B cell (primary cell): ENCODE measurements around the gene CAPN5. TPM values are rescaled to one million over a fixed set of nuclear protein-coding genes. Genes with fewer than 3 reads are reported as not detected.

Experiments
- ATAC-seq: fragments of 200-7000 bp; cut with Tn5 transposase; one replicate; pipeline ENCODE4 v1.10.0; 2021; ENCODE audit warnings: low read depth, mild to moderate bottlenecking, moderate number of reproducible peaks, moderate library complexity
- CTCF ChIA-PET: fragments of 350-600 bp; sonication (Branson Sonifier 250); formaldehyde crosslinking; loops from one replicate; lab custom pipeline; 2021; ENCODE audit warnings: antibody characterized with exemption, inconsistent platforms; lab: Charles Lee
- POLR2A ChIA-PET: fragments of 350-600 bp; sonication (Branson Sonifier 250); formaldehyde crosslinking; loops from one replicate; lab custom pipeline; 2021; ENCODE audit warnings: antibody characterized with exemption; lab: Charles Lee
- DNase-seq: peaks from one replicate; pipeline ENCODE4 v3.0.0; 2013
- H2AFZ ChIP-seq: 2 replicates; pipeline ENCODE4 v1.6.1; 2012; ENCODE audit warnings: mild to moderate bottlenecking, low read depth, low read length; ENCODE audit not compliant: insufficient read depth, poor library complexity, severe bottlenecking
- H3K27ac ChIP-seq, 2 donors: 1 replicate in 1 of 2; 2 replicates in 1 of 2; pipeline ENCODE4 v1.5.1; 2012 to 2013; ENCODE audit warnings: low read length in 2 of 2, mild to moderate bottlenecking in 2 of 2, moderate library complexity in 1 of 2
- H3K27me3 ChIP-seq, 4 experiments: fragments of 200-600 bp in 1 of 4; sonication (generic) in 1 of 4; replicated peaks in 1 of 4; 1 replicate in 2 of 4; 2 replicates in 2 of 4; pipeline versions ENCODE4 v1.6.1 to v1.7.0; 2013 to 2016; ENCODE audit warnings: low read length in 3 of 4, mild to moderate bottlenecking in 2 of 4, mixed read lengths in 1 of 4, moderate library complexity in 1 of 4; ENCODE audit not compliant: insufficient read depth in 4 of 4, control insufficient read depth in 3 of 4; ENCODE audit errors: control extremely low read depth in 1 of 4
- H3K36me3 ChIP-seq, 2 experiments: replicated peaks in 1 of 2; 1 replicate in 1 of 2; 2 replicates in 1 of 2; pipeline versions ENCODE4 v1.6.1 to v1.7.1; 2013; ENCODE audit warnings: low read length in 1 of 2; ENCODE audit not compliant: insufficient read depth in 2 of 2, control insufficient read depth in 1 of 2; ENCODE audit errors: control extremely low read depth in 1 of 2, extremely low read depth in 1 of 2
- H3K4me1 ChIP-seq, 2 donors: fragments of 200-600 bp in 1 of 2; sonication (generic) in 1 of 2; 1 replicate in 1 of 2; 2 replicates in 1 of 2; pipeline versions ENCODE4 v1.5.1 to v1.6.1; 2013 to 2017; ENCODE audit warnings: low read length in 2 of 2; ENCODE audit not compliant: control insufficient read depth in 2 of 2, insufficient read depth in 2 of 2
- H3K4me2 ChIP-seq: replicated peaks from 2 replicates; pipeline ENCODE3; 2012; ENCODE audit warnings: mild to moderate bottlenecking, low read depth, low read length; ENCODE audit not compliant: poor library complexity, severe bottlenecking
- H3K4me3 ChIP-seq, 5 experiments: fragments of 200-600 bp in 1 of 5; sonication (generic) in 1 of 5; 1 replicate in 3 of 5; 2 replicates in 2 of 5; pipeline versions ENCODE4 v1.5.1 to v1.7.0; 2011 to 2016; ENCODE audit warnings: low read length in 4 of 5, mild to moderate bottlenecking in 4 of 5, low read depth in 2 of 5, control low read depth in 1 of 5, moderate library complexity in 1 of 5; ENCODE audit not compliant: insufficient read depth in 1 of 5; ENCODE audit errors: control extremely low read depth in 1 of 5, extremely low read depth in 1 of 5
- H3K79me2 ChIP-seq: fragments of 200-600 bp; sonication (generic); one replicate; pipeline ENCODE4 v1.6.0; 2016; ENCODE audit warnings: low read length; ENCODE audit not compliant: control insufficient read depth, insufficient read depth
- H3K9ac ChIP-seq: fragments of 200-600 bp; sonication (generic); 2 replicates; pipeline ENCODE4 v1.6.1; 2017; ENCODE audit warnings: mild to moderate bottlenecking, low read length, moderate library complexity
- H3K9me3 ChIP-seq, 3 donors: one replicate each; pipeline versions ENCODE4 v1.6.1 to v1.7.1; 2013; ENCODE audit warnings: low read length in 2 of 3; ENCODE audit not compliant: control insufficient read depth in 2 of 3, insufficient read depth in 1 of 3; ENCODE audit errors: control extremely low read depth in 1 of 3
- H4K20me1 ChIP-seq: 2 replicates; pipeline ENCODE4 v1.6.0; 2012; ENCODE audit warnings: mild to moderate bottlenecking, low read length; ENCODE audit not compliant: insufficient read depth, control insufficient read depth, poor library complexity, severe bottlenecking
- H3K27ac Mint-ChIP-seq: one replicate; pipeline ENCODE4 v1.8.0; 2021; ENCODE audit warnings: mixed read lengths
- H3K27me3 Mint-ChIP-seq: one replicate; pipeline ENCODE4 v1.8.0; 2021; ENCODE audit warnings: mixed read lengths
- H3K4me1 Mint-ChIP-seq: one replicate; pipeline ENCODE4 v1.8.0; 2021; ENCODE audit warnings: mixed read lengths
- H3K4me3 Mint-ChIP-seq: one replicate; pipeline ENCODE4 v1.8.0; 2021; ENCODE audit warnings: mixed read lengths
- H3K9me3 Mint-ChIP-seq: one replicate; pipeline ENCODE4 v1.8.0; 2022; ENCODE audit warnings: mixed read lengths; ENCODE audit not compliant: insufficient read depth
- EZH2 ChIP-seq: IDR thresholded peaks from 2 replicates; pipeline ENCODE4 v1.6.1; 2012; ENCODE audit warnings: borderline replicate concordance, low read depth, mild to moderate bottlenecking, moderate library complexity, low read length; ENCODE audit not compliant: insufficient read depth, poor library complexity, severe bottlenecking
- WGBS: methylation state at CpG from one replicate; pipeline ENCODE4 v1.1.5; 2013; ENCODE audit warnings: missing lambda C conversion rate; ENCODE audit not compliant: insufficient coverage; 5-methylcytosine and 5-hydroxymethylcytosine counted together
- intact Hi-C: fragments of 100-400 bp; cut with micrococcal nuclease; formaldehyde crosslinking; loops from one replicate; pipeline ENCODE4 v1.10.0; 2022
- polyA plus RNA-seq: library from polyadenylated mRNA; depleted of rRNA; stranded (reverse); fragments of >200 nt; gene quantifications from 2 replicates; pipeline ENCODE4 v1.2.3, GENCODE V29; 2012
- total RNA-seq, 2 donors: library from RNA; stranded (reverse); fragments of 120-200 nt in 1 of 2; gene quantifications; 1 replicate in 1 of 2; 2 replicates in 1 of 2; pipeline versions ENCODE4 v1.2.3 to v1.2.4, GENCODE V29; 2013 to 2022
- TF ChIP-seq, protein P1 (sequence below): fragments of 200-600 bp; IDR thresholded peaks from one replicate; pipeline ENCODE4 v1.8.0; 2022; ENCODE audit warnings: antibody characterized with exemption, mild to moderate bottlenecking

CAPN5 gene
- total and polyA plus RNA-seq, 2 donors (not counting 1 experiment from before 2014, with no cell fraction given) = 0.74 to 0.78 TPM

DNA sequence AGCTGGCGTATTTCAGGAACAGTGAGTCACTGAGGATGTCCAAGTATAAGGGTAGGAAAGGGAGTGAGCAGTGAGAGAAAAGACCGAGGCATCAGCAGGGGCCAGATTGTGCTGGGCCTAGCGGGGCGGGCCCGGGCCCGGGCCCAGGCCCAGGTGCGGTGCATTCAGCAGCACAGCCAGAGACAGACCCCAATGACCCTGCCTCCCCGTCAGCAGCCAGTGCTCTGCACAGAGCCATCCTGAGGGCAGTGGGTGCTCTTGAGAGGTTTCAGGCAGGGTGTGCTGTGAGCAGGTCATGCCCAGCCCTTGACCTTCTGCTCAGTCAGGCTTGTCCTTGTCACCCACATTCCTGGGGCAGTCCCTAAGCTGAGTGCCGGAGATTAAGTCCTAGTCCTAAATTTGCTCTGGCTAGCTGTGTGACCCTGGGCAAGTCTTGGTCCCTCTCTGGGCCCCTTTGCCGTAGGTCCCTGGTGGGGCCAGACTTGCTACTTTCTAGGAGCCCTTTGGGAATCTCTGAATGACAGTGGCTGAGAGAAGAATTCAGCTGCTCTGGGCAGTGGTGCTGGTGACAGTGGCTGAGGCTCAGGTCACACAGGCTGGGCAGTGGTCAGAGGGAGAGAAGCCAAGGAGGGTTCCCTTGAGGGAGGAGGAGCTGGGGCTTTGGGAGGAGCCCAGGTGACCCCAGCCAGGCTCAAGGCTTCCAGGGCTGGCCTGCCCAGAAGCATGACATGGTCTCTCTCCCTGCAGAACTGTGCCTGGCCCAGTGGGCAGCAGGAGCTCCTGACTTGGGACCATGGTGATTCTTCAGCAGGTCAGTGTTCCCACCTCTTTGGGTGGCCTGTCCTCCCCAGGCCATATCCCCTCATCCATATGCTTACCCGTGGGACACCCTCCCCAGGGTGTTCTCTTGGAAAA, 63.3 kb downstream of the CAPN5 start:
- WGBS = 95% methylated on average over 11 of the region's 11 CpGs
- peaks cover 15 to 20% of the 10 kb centered on the region in 2 donors for H3K4me1 ChIP-seq
- no peak overlapping the region for H3K27ac ChIP-seq
- peaks cover 0 to 7% (median 0%) of the 10 kb centered on the region in 3 donors for H3K9me3 ChIP-seq
- no peaks in the 10 kb centered on the region for H3K79me2 ChIP-seq
- POLR2A ChIA-PET = no interaction called here
- H3K4me3 ChIP-seq = no peak overlapping the region
- no peak overlapping the region for H3K4me2 ChIP-seq
- TF ChIP-seq, protein P1, sequence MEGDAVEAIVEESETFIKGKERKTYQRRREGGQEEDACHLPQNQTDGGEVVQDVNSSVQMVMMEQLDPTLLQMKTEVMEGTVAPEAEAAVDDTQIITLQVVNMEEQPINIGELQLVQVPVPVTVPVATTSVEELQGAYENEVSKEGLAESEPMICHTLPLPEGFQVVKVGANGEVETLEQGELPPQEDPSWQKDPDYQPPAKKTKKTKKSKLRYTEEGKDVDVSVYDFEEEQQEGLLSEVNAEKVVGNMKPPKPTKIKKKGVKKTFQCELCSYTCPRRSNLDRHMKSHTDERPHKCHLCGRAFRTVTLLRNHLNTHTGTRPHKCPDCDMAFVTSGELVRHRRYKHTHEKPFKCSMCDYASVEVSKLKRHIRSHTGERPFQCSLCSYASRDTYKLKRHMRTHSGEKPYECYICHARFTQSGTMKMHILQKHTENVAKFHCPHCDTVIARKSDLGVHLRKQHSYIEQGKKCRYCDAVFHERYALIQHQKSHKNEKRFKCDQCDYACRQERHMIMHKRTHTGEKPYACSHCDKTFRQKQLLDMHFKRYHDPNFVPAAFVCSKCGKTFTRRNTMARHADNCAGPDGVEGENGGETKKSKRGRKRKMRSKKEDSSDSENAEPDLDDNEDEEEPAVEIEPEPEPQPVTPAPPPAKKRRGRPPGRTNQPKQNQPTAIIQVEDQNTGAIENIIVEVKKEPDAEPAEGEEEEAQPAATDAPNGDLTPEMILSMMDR = no peak
- no peak for TF ChIP-seq EZH2
- peaks cover 5% of the 10 kb centered on the region for H3K27me3 Mint-ChIP-seq
- ATAC-seq = no peak
- no peak overlapping the region for H3K27ac Mint-ChIP-seq
- peaks cover 6% of the 10 kb centered on the region for H3K9me3 Mint-ChIP-seq
- no peak overlapping the region for H2AFZ ChIP-seq
- no peak overlapping the region for H3K4me3 Mint-ChIP-seq
- no peaks in the 10 kb centered on the region for H3K36me3 ChIP-seq
- peaks cover 0 to 13% (median 0%) of the 10 kb centered on the region in 4 experiments for H3K27me3 ChIP-seq
- H3K4me1 Mint-ChIP-seq = peaks cover 21% of the 10 kb centered on the region
- CTCF ChIA-PET = interaction anchor here (0.6 to 0.8 kb wide), 2 partner anchors 10 to 282 kb away, joined by 3 read pairs; no protein-coding TSS in a partner anchor
- intact Hi-C loops = no loop called here
- DNase-seq = no peak
- H4K20me1 ChIP-seq = no peaks in the 10 kb centered on the region
- no peak overlapping the region for H3K9ac ChIP-seq
